HG02759 (cell line): ENCODE data around the gene SPAG6.
"Not testable (repeated sequence)": the region's sequence is repeated elsewhere in the genome, so short reads cannot be mapped to it uniquely, and the experiment has no call there.

ENCODE experiments used
- ATAC-seq: cut with Tn5 transposase; IDR thresholded peaks from one replicate; pipeline ENCODE4 v1.9.1; 2021; ENCODE audit warnings: mild to moderate bottlenecking, moderate library complexity; ENCODE audit not compliant: unreplicated experiment

The SPAG6 gene

DNA sequence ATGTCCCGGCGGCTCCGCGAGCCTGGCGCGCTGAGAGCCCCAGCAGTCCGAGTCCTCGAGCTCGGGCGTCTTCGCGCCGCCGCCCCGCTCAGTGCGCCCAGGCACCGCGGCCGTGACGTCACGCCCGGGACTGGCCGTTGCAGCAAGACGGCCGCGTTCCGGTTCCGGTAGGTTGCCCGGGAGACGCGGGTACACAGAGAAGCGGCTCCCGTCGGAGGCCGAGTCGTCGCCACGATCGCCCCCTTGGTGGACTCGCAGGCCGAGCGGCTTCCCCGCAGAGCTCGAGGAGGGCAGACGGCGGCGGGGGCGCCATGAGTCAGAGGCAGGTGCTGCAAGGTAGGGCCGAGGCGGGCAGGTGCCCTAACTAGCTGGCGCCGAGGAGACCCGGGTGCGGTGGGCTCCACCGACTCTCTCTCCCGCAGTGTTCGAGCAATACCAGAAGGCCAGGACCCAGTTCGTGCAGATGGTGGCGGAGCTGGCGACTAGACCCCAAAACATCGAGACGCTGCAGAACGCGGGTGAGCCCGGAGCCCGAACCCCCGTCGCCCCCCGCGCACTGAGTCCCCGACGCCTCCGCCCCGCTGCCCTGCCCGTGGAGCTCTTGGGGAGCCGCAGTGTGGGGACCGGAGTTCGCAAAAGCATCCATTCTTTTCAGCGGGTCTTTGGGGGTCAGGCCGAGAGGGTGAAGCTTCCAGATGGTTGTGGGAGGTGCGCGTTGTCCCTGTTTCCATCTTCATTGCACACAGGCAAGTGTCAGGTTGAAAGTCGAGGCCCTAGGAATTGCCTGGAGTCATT is at the start of gene SPAG6:
SPAG6 (plus strand) TSS at position 196 of the 795 bp plus-strand sequence; CDS start at position 312, 116 bp downstream.
- peak; percentile 43 for ATAC-seq

DNA sequence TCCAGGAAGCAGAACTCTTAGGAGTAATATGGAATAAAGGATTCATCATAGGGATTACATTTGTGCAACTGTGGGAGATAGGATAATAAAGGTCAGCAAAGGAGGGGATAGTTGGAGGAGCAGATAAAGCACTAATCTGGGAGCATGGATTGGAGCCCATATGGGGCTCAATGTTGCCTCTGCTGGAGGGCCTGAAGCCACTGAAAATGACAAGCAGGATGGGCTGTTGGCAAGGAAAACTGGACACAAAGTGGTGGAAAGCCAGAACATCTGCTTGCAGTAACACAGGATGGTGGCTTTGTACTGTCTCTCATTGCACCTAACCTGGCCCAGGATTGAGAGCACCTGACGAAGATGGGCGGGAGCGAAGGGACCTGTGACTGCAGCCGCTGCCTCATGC is 44.1 kb upstream of the SPAG6 start:
- no peak for ATAC-seq

DNA sequence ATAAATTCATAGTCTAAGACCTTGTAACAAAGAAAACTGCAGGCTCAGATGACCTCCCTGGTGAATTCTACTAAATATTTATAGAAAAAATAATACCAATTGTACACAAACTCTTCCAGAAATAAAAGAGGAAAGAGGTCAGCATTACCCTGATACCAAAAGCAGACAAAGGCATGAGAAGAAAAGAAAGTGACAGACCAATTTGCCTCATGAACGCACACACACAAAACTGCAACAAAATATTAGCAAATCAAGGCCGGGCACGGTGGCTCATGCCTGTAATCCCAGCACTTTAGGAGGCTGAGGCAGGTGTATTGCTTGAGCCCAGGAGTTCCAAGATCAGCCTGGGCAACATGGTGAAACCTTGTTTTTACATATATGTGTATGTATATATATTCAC is 41.8 kb upstream of the SPAG6 start:
- ATAC-seq: no peak

DNA sequence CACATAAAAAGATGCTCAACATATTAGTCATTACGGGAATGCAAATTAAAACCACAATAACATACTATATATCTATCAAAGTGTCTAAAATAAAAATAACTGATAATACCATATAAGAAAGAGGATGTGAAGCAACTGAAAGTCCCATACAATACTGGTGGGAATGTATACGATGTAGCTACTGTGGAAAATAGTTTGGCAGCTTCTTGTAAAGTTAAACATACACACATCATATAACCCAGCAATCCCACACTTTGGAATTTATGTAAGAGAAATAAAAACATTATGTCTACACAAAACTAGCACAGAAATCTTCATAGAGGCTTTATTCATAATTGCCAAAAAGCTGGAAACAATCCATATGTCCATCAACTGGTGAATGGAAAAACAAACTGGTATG is 39.6 kb upstream of the SPAG6 start:
- no peak for ATAC-seq

DNA sequence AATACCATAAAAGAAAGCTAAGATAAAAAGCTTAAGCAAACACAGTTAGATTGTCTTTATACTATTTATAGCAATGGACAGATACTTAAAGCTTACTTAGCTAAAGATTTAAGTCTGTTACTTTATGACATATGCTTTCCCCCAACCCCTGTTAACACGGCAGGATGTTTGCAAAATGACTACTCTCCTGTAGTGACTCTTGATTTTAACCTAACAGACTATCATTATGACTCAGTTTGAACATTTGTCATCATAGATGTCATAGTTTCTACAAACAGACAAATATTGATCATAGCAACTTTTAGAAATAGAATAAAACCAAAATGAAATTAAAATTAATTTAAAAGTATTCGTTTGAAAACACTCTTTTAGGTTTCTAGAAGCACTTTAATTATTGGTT is 36.9 kb upstream of the SPAG6 start:
- peak; percentile 97 for ATAC-seq

DNA sequence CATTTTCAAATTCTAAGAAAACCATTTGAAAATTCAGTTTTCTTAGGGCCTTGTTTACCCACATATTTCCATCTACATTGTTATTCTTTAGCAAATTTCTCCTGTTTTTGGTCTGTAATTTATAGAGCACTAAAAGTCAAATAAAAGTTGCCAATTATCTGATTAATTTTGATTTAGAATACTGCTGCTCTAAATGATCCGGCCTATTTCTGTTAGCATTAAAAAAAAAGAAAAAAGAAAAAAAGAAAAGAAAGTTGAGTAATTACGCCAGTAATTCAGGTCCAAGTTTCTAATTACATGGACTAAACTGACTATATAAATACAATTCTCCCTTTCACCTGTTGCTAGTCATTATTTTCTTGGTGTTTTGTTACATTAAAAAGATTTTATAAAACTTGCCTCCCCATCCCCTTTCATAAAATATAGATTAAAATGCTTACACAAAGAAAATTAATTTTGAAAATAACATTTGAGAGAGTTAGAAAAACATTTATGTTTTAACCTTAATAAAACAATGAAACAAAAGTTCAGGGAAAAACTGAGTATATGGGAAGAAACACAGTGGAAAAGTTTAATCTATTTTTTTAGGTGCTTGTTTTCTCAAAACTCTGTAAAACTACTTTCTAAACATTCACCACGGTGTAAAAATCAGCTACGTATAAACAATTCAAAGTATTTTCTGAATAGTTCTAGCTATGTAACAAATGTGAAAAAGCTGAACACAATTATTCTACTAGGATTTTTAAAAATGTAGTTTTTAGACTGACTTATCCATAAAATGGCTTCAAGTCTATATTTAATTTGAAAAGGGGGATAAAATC is 35.9 kb upstream of the SPAG6 start:
- ATAC-seq: no peak

DNA sequence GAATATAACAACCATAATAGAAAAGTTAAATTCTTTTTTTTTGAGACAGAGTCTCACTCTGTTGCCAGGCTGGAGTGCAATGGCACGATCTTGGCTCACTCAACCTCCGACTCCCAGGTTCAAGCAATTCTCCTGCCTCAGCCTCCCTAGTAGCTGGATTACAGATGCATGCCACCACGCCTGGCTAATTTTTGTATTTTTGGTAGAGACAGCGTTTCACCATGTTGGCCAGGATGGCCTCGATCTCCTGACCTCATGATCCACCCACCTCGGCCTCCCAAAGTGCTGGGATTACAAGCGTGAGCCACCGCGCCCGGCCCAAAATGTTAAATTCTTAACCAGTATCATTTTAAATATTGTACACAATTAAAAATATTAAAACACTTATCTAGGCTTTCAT is 35.3 kb upstream of the SPAG6 start:
- ATAC-seq: not testable (repeated sequence)

DNA sequence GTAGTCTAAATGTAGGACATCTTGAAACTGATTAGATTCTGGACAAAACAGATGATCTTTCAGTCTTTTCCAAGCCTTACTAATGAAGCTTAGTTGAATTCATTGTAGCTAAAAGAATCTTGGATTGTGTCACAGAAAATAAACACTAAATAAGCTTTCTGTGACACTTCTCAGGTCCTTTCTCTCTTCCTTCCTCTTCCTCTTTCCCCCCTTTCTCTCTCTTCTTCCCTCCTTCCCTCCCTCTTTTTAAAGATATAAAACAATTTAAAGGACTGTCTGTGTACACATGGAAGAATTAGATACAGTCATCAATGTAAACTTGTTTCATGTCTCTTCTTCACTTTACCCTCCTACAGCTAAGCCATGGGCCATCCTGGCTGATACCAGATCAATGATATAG is 34.4 kb upstream of the SPAG6 start:
- no peak for ATAC-seq

DNA sequence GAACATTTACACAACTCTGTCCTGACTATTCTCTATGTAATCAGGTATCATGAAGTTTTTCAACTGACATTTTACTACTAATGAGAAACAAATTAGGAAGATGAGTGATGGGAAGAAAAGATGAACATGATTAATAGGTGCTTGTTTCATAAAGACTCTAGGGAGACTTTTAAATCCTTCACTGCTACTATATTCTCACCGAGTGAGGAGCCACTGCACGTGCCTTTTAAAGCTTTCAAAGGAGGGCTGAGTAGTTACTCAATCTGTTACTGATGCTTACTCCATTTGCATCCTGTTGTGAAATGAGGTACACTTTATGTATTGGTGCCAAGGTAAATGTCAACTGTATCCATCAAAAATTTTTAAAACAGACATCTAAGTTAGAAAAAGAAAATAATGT is 30.4 kb upstream of the SPAG6 start:
- ATAC-seq: no peak

DNA sequence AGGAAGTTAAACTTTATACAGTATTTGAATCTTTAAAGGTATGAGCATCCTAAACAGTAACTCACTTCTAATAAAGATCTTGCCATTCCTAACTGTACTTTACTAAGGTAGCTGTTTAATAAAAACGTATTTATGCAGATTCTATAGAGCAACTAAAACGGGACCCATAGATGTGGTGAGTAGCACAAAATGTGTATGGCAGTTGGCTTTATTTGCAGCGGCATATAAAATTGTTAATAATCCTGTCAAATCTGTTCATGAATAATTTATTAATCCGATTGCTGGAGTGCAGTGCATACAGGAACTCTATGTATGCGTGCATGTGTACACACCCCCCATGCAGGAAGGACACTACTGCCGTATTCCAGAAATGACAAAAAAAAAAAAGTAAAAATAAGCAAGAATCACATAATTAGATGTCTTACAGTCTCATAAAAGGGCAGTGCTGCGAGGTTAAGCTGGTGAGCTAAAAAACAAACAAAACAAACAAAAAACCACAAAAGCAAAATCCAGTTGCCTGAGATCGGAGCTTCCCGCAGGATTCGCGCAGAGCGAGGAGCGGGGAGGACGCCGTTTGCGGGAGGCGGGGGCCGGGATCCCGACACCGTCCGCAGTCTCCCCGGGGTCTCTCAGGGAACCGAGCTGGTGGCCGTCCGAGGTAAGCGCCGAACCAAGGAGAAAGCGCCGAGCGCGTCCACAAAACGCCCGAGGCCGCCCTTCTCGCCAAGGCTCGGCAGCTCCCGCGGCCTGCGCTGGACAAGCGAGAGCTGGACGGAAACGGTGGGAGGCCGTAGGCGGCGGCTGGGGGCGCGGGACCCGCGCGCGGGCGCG is 29.6 kb upstream of the SPAG6 start:
- peak; percentile 27 for ATAC-seq

DNA sequence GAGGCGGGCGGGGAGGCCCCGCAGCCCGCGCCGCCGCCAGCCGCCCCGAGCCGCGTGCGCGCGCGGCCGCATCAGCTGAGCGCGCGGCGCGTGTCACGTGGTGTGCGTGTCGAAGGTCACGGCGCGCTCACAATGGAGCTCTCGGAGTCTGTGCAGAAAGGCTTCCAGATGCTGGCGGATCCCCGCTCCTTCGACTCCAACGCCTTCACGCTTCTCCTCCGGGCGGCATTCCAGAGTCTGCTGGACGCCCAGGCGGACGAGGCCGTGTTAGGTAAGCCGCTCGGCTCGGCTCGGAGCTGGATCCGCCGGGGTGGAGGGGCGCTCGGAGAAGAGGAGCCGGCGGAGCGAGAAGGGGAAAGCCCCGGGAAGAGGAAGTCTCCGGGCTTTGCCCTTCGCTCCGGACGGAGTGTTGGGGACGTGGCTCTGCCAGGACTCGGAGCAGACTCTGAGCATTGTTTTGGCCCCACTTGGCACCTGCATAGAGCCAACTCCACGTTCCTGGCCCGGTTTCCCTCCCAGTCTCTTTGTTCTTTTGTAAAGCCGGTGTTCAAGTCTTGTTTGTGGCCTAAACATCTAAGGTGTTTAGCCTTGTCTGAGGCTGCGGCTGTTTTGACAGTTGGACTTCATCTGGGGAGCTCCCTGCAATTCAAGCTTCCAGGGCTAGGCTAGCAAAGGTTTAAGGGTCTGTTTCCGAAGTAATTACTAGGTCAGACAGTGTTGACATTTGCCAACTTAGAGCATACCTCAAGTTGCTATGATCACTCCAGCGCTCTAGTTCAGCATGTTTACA is 28.8 kb upstream of the SPAG6 start, which contains the start of gene COMMD3:
COMMD3 (plus strand) TSS at position 103 of the 790 bp plus-strand sequence; CDS start at position 133, 30 bp downstream.
- peak; percentile 65 for ATAC-seq

DNA sequence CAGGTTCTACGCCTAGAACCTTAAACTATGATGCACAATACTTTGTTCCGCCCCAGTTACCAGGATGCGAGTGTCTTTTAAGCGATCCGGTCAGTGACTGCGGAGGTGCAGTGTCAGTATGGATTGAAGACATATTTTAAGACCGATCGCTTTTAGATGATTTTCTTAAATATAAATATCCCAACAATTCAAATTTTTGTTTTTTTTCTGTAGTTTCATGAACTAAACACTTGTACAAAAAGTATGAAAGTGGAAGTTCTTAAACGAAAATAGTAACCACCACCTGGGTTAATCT is 28.3 kb upstream of the SPAG6 start:
- peak; percentile 16 for ATAC-seq

DNA sequence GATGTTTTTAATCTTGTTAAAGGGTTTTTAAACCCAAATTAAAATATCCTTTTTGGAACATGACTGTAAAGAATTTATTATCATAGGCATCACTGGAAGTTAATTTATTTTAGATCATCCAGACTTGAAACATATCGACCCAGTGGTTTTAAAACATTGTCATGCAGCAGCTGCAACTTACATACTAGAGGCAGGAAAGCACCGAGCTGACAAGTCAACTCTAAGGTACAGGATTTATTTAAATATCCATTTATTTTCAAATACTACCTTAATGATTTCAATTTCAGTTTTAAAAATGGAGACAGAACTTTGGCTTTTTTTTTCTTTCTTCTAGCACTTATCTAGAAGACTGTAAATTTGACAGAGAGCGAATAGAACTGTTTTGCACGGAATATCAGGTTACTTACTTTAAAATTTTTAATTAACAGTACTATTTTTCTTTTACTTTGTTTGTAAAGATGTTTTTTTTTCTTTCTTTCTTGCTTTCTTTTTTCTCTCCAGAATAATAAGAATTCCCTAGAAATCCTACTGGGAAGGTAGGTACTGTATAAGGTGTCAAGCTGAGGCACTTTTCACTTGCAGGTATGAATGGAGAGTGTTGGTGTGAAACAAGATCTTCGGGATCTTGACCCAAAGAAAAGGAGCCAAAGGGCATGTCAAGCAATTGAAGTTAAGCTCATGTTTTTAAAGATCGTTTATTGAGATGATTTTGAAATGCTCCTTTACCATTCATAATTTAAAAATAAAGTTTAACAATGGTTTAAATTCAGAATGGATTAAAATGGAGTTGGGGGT is 27.3 kb upstream of the SPAG6 start:
- ATAC-seq: no peak

DNA sequence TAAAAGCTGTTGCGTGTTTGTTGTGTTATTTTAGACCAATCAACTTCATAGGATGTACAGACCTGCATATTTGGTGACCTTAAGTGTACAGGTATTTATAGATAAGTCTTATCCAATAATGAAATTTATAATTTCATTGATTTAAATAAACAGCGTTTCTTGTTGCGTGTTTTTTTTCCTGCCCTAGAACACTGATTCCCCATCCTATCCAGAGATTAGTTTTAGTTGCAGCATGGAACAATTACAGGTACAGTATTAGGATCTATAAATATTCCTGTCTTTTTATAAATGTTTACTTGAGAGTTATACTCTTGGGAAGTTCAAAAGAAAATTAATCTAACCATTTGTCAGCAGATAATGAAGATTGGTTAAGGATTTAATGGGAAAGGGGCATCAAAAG is 26.5 kb upstream of the SPAG6 start:
- ATAC-seq: no peak

DNA sequence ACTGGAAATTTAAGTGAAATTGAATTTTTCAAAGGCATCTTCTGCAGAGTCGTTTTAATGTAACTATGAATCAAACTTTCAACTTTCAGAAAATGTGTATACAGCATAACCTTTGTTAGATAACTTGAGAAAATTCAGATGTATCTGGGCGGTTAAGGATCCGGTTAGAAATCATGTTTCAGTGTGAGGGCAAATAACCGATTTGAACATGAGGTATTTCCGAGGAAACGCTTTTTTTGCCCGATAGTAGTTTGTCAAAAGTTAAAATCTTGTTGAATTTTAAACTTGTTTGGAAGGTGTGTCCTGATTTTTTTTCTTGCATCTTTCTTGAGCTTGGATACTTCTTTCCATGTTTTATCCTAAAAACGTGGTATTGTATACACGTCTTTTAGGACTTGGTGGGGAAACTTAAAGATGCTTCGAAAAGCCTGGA is 25.7 kb upstream of the SPAG6 start:
- no peak for ATAC-seq

DNA sequence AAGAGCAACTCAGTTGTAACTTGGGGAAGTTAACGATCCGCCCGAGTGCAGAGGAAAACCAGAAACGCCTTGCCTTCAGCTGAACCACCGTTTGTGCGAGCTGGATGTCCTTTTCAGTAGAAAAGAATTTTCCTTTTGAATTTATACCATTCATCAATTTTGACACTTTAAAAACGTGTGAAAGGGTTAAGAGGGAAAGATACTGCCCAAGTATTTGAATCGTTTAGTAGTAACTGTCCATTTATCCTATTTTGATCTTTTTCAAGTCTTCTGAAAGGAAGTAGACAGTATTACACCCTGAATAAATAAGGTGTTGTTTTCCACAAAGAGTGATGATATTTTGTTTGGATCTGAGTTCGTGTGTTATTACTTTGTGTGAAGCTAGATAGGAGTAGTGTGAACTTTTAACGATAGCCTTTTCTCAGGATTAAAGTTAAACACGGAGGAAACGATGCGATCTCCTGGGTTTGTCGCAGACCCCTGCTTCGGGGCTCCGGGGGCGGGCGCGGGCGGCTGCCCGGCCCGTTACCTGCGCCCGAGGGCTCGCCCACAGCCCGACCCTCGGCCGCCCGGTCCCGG is 25.2 kb upstream of the SPAG6 start:
- no peak for ATAC-seq

DNA sequence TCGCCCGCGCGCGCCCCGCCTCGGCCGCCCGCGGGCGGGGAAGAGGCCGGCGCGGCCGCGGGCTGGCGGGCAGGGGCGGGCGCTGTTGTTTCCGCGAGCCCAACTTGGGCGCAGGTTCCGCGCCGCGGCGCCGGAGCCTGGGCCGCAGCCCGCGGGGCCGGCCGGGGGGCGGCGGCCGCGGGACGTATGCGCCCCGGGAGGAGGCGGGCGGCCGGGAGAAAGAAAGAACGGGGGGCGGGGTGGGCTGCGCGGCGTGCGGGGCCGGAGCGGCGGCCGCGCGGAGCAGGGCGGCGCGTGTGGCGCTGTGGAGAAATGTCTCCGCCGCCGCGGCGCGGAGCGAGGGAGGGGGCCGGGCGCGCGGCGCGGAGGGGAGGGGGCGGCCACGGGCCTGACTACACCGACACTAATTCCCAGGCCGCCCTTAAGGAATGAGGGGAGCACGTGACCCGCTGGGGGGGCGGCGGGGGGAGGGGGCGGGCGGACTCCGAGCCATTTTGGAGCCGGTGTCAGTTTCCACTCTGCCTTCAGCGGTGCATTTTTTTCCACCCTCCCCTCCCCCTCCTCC is 24.6 kb upstream of the SPAG6 start, which contains the start of gene BMI1:
BMI1 (plus strand) TSS at position 509 of the 565 bp plus-strand sequence. CDS start 5,351 bp downstream, outside the sequence.
- peak; percentile 26 for ATAC-seq

DNA sequence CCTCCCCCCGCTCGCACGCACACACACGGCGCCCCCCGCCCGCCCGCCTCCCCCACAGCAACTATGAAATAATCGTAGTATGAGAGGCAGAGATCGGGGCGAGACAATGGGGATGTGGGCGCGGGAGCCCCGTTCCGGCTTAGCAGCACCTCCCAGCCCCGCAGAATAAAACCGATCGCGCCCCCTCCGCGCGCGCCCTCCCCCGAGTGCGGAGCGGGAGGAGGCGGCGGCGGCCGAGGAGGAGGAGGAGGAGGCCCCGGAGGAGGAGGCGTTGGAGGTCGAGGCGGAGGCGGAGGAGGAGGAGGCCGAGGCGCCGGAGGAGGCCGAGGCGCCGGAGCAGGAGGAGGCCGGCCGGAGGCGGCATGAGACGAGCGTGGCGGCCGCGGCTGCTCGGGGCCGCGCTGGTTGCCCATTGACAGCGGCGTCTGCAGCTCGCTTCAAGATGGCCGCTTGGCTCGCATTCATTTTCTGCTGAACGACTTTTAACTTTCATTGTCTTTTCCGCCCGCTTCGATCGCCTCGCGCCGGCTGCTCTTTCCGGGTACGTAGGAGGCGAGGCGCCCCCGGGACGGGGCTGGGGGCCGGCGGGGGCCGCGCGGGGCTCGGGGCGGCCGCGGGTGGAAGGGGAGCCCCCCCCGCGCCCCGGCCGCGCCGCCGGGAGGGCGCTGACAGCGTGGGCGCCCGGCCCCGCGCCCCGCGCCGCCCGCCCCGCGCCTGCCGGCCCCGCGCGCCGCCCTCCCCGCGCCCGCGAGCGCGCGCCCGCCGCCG is 24.0 kb upstream of the SPAG6 start:
- peak; percentile 19 for ATAC-seq
